Activated CD4-positive, alpha-beta T cell treated with anti-CD3 and anti-CD28 coated beads, Interleukin-2, Interleukin-6, amounts not matched to agents 100 ng/mL and 50 ng/mL, durations not matched to agents 16 hours and 8 hours (primary cell): Measurements from ENCODE around the gene ADCY2.

Experiments
- DNase-seq: peaks from one replicate; pipeline ENCODE4 v3.0.0-alpha.2; 2020

ADCY2 gene

DNA sequence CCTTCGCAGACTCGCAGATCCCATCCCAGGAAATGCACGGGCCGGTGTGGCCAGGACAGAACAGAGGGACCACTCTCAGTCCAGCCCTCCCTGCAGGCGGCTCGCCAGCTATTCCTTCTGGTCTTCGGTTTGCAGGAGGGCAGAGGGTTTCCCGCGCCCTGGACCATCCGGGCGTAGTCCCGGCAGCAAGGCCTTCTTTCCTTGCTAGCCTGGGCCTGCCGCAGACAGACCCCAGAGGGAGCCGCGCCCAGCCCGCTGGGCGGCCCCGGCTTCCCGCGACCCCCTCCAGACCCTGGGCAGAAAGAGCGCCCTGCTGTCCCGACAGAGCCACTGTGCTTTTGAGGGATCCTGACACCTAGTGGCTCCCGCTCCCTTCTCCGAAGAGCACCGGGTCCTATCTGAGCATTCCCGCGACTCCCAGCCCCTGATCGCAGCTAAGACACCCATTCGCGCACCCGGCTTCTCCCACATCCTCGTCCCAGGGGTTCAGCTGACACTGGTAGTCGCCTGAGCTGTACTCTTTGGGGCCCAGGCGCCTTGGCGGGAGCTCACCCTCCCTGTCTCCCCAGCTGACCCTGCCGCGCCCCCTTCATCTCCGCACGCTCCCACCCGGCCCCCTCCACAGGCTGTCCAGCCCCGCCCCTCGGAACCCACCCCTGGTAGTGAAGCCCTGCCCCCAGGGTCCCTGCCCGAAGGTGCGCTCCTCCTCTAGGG is 453.9 kb downstream of the ADCY2 start:
- DNase-seq = no peak

- DNase-seq = no peak
Measured at GRCh38 chr5:7850395-7851239, 454.7 kb downstream of the ADCY2 start, which contains the start of gene CFAP90. CFAP90 (minus strand) TSS chr5:7851133; CDS start chr5:7851021, 112 bp downstream.

- DNase-seq = no peak
Measured at GRCh38 chr5:7851240-7851592, 455.3 kb downstream of the ADCY2 start.

GRCh38 chr5:7851617-7852289 is 455.8 kb downstream of the ADCY2 start:
- no peak for DNase-seq

DNA sequence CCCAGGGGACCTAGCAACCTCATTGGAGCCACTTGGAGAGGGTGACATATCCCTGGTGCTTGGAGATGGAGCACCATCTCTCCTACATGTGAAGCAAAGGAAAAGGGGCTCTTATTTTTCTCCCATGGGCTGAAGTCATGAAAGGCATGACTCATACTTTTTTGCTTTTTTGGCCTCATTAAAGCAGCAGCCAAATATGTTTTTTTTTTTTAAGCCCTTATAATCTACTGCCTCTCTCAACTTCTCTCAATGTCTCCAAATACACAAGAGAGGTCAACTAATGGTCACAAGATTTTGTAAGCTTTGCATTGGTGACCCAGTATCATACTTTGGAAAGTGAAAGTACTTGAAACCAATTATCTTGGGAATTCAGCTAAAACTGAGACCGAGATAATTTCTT is 456.6 kb downstream of the ADCY2 start:
- DNase-seq = no peak

DNA sequence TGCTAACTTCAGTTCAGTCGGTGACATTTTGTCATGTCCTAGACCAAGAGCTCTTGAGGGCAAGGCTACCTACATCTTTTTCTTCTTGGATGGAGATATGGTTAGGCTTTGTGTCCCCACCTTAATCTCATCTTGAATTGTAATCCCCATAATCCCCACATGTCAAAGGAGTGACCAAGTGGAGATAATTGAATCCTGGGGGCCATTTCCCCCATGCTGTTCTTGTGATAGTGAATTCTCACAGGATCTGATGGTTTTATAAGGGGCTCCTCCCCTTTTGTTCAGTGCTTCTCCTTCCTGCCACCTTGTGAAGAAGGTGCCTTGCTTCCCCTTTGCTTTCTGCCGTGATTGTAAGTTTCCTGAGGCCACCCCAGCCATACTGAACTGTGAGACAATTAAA is 457.1 kb downstream of the ADCY2 start:
- DNase-seq = no peak

DNA sequence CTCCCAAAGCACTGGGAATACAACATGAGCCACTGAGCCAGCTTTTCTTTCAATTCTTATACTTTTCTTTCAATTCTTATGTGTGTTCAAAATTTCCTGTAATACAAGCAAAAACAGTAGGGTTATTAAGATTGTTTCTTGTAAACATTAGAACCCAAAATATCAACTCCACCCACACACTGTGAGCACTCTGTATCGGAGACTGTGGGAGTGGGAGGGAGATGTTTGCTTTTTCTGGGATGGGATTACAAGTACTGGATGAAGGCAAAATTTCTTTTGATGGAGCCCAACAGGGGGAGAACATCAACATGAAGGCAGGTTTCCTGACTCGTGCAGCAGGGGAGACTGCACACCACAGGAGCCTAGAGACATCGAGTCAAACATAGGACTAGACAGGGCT is 459.7 kb downstream of the ADCY2 start:
- no peak for DNase-seq

- peak; percentile 75 for DNase-seq
Measured at GRCh38 chr5:7856855-7857254, 460.9 kb downstream of the ADCY2 start.

DNA sequence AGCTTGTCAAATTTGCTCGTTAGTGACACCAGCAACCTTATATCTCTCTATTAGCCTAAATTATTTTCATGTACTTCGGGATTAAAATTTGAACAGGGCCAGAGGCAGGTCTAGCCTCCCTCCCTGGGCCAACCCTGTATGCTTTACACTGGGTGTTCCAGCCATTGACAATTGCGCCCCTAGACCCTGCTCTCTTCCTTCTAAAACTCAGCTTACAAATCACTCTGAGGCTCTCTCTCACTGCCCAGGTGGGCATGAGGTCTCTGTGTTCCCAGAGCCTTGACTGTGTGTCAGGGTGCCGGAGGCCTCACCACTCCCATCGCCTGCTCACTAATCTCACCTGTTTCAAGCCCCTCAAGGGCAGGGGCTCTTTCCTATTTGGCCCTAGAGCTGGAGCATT is 461.4 kb downstream of the ADCY2 start:
- no peak for DNase-seq

- peak; percentile 66 for DNase-seq
Measured at GRCh38 chr5:7857926-7858632, 462.1 kb downstream of the ADCY2 start.

GRCh38 chr5:7866196-7866595 is 470.3 kb downstream of the ADCY2 start:
- no peak for DNase-seq

DNA sequence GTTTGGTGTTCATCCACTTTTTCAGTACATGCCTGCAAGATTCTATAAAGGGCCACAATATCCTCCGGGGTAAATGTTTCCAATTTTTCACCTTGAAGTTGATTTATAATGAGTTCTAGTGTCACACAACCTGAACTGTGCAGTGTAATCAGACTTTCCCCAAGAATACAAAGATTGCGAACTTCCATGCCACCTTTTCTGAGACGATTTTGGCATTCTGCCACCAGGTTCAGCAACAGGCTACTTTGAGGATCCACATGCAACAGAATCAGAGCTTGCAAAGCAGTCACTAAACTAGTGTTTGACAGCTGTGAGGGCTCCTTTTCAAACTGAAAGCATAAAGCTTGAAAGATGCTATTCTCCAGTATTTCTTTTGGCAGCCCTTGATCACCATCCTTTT is 471.3 kb downstream of the ADCY2 start:
- no peak for DNase-seq

- DNase-seq = no peak
Measured at GRCh38 chr5:7868427-7868772, 472.5 kb downstream of the ADCY2 start.

- DNase-seq = peak; percentile 95
Measured at GRCh38 chr5:7868773-7869473, 473.0 kb downstream of the ADCY2 start, which contains the start of the genes FASTKD3 and MTRR. FASTKD3 (minus strand) TSS chr5:7869031; CDS start chr5:7868083, 948 bp downstream. MTRR (plus strand) TSS chr5:7869148; CDS start chr5:7870795, 1,647 bp downstream.

- peak; percentile 56 for DNase-seq
Measured at GRCh38 chr5:7869474-7870136, 473.7 kb downstream of the ADCY2 start.

DNA sequence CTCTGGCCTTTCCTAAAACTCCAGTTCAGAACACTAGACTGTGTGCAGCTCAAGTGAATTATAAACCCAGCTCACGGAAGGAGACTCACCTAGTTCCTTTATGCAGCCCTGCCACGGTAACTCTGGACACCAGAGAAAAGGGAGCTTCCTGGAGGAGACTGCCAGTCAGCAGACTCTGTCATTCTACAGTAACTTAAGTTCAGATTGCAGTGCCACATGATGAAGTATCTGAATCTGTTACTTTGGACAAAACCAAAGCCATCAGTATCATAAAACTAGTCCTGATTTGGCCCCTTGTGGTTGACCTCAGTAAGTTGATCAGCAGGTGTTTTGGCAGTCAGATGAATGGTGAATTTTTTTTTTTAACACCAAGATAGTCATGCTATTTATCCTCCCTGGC is 475.7 kb downstream of the ADCY2 start:
- peak; percentile 49 for DNase-seq

DNA sequence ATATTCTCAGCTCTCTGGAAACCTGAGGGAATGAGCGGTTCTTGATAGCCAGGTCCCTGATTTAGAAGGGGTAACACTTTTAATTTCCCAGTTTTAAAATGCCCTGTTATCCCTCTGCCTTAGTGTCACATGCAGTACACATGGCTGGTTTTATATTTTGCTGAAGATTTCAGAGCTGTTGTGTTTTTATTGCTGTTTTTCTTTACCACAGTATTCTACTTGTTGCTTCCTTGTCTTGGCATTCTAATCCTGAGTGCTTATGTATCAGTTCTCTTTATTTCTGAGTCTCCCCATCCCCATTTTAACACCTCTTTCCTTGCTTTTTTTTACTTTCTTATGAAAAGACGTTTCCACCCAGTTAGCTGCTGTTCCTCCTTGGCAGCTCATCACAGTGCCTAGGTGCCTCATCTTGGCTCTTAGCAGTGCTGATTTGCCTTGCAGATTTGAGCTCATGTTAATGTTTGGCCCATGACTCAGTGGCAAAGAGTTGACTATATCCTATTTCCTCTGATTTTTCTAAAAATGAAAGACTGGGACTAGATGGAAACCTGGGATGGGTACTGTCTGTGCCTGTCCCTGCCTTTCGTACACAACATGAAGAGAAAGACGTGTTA is 476.7 kb downstream of the ADCY2 start:
- DNase-seq = no peak

- DNase-seq = peak; percentile 86
Measured at GRCh38 chr5:7873216-7873615, 477.3 kb downstream of the ADCY2 start.

DNA sequence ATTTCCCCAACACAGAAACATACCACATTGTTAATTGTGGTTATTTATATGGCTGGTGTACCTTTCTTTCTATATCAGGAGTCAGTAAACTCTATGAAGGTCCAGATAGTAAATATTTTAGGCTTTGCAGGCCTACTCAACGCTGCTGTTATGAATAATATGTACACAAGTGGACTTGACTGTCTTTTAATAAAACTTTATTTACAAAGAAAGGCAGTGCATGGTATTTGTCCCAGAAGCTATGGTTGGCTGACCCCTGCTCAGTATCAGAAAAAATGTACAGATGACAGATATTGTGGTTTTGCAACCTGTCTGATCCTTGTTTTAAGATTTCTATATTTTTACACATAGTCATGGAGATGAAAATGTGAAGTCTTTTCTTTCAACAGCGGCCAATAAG is 478.7 kb downstream of the ADCY2 start:
- no peak for DNase-seq

DNA sequence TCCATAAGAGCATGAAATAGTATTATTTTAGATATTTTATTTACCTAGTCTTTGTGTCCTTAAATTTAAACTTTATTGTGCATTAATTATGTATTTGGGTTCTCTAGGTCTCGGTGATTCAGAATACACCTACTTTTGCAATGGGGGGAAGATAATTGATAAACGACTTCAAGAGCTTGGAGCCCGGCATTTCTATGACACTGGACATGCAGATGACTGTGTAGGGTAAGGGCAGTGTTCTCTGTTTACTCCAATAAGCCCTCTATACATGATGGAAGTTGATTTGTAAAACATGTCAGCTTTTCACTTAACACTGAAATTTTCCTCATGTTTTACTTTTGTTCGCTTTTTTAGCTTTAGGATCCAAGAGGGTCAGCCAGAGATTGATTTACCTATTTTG is 479.2 kb downstream of the ADCY2 start:
- DNase-seq = no peak

DNA sequence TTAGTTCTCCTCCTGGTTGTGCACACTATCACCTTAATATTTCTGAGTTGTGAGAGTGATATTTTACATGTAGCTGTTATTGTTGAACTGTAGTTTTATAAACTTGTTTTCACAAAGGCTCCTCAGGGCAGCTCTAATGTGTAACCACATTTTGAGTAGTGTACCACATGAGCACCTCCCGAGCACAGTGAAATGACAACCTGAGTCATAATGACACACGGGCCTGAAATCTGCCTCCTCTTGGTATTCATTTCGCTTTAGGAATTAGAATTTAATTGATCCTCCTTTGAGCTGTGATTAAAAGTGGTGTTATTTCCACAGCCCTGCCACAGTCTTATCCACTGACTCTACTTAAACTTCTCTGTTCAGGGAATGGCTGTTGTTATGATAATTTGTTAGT is 480.9 kb downstream of the ADCY2 start:
- peak; percentile 81 for DNase-seq
